ENCODE results near the gene C1QTNF7.

C1QTNF7 gene

DNA sequence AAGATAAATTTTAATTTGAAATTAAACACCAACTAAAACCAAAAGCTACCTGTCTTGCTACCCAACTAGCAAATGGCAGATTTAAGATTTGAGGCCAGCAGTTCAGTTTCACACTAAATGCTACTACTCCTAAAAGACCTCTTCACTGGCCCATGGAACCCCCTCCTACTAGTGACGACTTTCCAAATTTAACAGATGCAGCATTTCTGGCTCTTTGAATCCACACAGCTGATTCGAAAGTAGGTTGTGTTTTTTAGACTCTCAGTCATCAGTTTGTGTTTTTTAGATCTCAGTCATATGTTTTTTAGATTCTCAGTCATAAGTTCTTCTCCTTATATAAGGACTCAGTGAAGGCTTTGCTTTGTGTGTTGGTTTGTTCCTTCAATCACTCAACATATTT, 30.8 kb downstream of the C1QTNF7 start:
- DNase-seq: no peak

DNA sequence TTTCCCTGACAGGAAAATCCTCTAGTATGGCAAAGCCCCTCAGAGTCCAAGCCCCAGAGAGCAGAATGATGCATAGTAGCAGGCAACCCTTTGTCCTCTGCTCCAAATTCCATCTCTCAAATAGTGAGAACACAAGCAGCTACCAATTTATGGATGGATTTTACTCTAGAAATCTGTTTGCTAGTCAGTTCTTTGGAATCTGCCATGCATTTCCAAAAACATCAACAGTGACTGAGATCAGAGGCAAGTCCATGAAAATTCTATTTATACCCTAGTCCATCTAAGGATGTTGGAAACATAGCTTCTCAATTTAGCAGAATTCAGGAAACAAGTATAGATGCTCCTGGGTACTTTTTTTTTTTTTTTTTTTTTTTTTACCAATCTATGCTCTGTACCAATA, 31.9 kb downstream of the C1QTNF7 start:
- DNase-seq: no peak

DNA sequence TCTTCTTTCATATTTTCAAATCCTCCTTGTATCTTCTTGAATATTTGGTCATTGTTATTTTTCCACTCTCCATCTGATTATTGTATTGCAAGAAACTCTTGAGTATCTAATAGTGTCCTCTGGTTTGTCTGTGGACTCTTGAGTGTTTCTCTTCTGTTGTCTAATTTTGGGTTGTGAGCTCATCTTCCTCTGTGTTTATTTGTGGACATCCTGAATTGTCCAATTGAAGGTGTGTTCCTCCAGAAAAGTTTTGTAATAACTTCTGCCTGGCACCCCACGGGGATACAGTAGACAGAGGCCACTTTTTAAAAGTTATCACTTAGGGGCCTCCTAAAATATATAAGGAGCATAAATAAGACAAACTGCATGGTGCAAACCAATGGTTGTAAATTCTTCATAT, 38.8 kb downstream of the C1QTNF7 start:
- no peak for DNase-seq

DNA sequence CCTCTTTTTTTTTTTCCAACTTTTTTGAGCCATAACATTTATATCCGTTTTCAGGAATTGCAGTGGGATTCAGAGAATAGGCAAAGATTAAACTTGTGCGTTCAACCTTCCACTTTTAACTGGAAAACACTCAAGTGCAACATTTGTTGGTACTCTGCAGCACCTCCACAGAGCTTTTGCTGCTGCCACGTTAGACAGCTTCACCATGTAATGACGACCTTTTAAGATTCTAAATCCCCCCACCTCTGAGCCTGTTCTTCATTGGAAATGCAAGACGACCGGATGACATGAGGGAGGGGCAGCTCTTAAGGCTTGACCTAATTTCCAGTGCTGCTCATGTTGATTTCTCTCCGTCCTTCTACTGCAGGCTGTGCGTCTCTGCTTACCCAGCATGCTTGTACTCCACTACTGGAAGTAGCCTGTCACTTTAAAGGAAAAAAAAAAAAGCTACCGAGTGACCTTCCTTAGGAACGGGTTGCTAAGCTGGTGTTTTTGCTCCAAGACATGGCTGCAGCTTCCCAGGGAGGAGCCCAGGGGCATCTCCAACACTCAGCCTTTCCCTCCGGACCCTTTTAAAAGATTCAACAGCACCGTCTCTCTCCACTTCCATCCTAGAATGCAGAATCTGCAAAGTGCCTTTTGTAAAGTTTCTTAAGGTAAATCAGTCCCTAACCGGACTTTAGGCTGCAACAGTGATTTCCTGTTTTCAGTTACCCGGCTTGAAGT, 41.7 kb downstream of the C1QTNF7 start, which contains the start of gene CC2D2A:
TSS of gene CC2D2A (plus strand) at position 481 of the 726 bp plus-strand sequence. CDS start 6,051 bp downstream, outside the sequence.
- DNase-seq: peak; percentile 28

DNA sequence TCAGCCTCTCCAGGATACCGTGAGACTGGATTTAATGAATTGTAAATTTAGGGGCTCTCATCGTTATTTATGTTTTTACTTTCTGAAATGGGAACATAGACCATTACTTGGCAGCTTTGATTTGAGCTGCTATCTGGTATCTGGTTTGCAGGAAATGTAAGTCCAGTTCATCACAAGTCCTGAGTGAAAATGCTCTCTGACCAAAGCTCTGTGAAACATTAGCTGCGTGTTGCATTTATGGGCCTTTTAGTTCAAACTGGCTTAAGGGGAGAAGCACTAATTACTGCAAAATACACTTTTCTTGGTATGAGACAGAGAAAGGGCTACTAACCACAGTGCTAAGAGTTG, 42.3 kb downstream of the C1QTNF7 start:
- no peak for DNase-seq

DNA sequence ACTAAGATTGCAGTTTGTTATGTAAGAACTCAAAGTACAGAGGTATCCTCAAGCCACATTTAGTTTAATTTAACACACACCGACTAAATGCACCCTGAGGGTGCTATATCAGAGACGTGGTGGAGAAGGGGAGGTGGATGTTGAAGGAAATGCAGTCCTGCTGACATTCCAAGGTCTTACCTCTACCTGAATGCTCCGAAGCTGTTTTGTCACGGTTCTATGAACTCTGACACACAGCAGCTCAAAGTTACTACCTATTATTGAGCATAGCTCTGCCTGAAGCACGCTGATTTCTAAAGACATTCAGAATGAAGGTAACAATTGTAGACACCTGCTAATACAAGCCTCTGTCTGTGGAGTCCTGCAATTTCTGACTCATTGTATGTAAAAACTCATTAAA, 48.6 kb downstream of the C1QTNF7 start:
- no peak for DNase-seq

GRCh38 chr4:15478724-15479088, 50.9 kb downstream of the C1QTNF7 start:
- DNase-seq: no peak

GRCh38 chr4:15479089-15479912, 51.5 kb downstream of the C1QTNF7 start:
- DNase-seq: peak; percentile 89

- peak; percentile 25 for DNase-seq
Observed at GRCh38 chr4:15479913-15480185, 52.0 kb downstream of the C1QTNF7 start.

DNA sequence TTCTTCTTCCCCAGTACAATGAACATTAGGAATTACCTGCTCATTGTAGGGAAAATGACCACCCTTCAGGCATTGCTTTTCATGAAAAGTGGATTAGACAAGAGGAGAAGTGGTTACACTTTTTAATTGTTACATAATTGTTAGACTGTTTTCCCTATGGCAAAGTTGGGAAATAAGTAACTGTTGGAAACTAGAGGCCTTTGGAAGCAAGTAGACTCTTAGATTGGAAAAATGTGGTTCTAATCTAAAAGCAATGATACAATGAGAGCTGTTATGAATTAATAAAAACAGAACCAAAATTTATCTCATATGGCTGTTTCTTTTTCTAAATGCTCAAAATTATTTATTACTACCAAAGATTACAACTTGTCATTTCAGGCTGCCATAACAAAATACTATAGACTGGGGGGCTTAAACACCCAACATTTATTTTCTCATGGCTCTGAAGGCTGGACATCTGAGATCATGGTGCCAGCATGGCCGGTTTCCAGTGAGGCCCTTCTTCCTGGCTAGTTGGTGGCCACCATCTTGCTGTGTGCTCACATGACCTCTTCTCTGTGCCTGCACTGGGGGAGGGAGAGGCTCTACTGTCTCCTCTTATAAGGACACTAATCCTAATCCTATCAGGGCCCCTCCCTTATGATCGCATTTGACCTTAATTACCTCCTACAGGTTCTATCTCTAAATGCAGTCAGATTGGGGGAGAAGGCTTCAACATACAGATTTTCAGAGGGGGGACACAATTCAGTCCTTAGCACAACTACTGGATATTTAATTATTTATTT, 54.3 kb downstream of the C1QTNF7 start:
- DNase-seq: no peak

DNA sequence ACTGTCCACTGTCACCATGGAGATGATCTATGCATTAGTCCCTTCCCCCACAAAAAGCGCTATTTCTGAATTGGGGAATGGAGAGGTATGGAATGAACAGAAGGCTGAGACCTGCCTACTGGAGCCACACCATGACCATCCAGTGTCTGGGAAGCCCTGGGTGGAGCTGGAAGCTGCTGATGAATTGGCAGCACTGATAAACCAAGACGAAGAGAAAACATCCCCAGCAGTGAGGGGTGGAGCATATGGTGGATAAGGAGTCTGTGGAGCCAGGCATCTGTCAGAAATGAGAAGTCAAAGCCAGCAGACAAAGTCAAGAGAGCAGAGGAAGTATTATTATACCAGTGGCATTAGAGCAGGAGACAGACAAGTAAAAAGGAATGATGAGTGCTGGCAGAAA, 55.0 kb downstream of the C1QTNF7 start:
- DNase-seq: no peak

DNA sequence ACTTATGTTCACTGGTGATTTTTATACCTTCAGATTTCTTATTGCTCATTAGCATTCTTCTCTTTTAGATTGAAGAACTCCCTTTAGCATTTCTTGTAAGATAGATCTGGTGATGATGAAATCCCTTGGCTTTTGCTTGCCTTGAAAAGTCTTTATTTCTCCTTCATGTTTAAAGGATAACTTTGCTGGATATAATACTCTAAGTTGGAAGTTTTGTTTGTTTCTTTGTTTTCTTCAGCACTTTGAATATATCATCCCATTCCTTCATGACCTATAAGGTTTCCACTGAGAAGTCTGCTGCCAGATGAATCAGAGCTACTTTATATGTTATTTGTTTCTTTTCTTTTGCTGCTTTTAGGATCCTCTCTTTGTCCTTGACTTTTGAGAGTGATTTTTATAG, 60.3 kb downstream of the C1QTNF7 start:
- no peak for DNase-seq

- peak; percentile 83 for DNase-seq
Observed at GRCh38 chr4:15488658-15489470, 61.0 kb downstream of the C1QTNF7 start.

GRCh38 chr4:15489551-15489950, 61.7 kb downstream of the C1QTNF7 start:
- no peak for DNase-seq

DNA sequence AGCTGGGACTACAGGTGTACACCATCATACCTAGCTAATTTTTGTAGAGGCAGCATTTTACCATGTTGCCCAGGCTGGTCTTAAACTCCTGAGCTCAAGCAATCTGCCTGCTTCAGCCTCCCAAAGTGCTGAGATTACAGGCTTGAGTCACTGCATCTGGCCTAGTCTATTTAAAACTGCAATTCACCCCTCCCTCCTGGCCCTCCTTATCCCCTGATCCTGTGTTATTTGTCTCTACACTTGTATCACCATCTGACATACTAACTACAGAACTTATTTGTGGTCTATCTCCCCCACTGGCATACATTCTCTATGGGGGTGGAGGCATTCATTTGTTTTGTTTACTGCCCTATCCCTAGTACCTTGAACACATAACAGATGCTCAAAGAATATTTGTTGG, 65.6 kb downstream of the C1QTNF7 start:
- DNase-seq: no peak

- DNase-seq: peak; percentile 27
Observed at GRCh38 chr4:15495621-15496020, 67.8 kb downstream of the C1QTNF7 start.

Data from fibroblast of upper back skin (primary cell).